Stimulated activated CD4-positive, alpha-beta T cell treated with anti-CD3 and anti-CD28 coated beads, Interleukin-2, amount 100 ng/mL, for 48 hours (primary cell): ENCODE data around the gene CTSH.
"Not testable (repeated sequence)": the region's sequence is repeated elsewhere in the genome, so short reads cannot be mapped to it uniquely, and the experiment has no call there.

Experiments
- DNase-seq, 2 donors: peaks; one replicate each; pipeline ENCODE4 v3.0.0-alpha.2; 2020

The CTSH gene

GRCh38 chr15:78921517-78921916 lies 23.3 kb downstream of the CTSH start:
- no peak for DNase-seq

- no peak for DNase-seq
These were observed 27.0 kb downstream of the CTSH start for GRCh38 chr15:78917888-78918287.

- no peak for DNase-seq
These were observed 28.8 kb downstream of the CTSH start for GRCh38 chr15:78916088-78916487.

GRCh38 chr15:78915341-78916087 lies 29.3 kb downstream of the CTSH start:
- DNase-seq: no peak

GRCh38 chr15:78914027-78914764 lies 30.6 kb downstream of the CTSH start:
- DNase-seq: no peak

GRCh38 chr15:78913012-78913411 lies 31.8 kb downstream of the CTSH start:
- no peak for DNase-seq

- no peak for DNase-seq
These were observed 32.5 kb downstream of the CTSH start for GRCh38 chr15:78912316-78912715.

GRCh38 chr15:78910271-78910670 lies 34.6 kb downstream of the CTSH start:
- no peak for DNase-seq

- peak; percentile 21 to 27 for DNase-seq
These were observed 35.0 kb downstream of the CTSH start for GRCh38 chr15:78909791-78910228.

- no peak for DNase-seq
These were observed 35.6 kb downstream of the CTSH start for GRCh38 chr15:78909160-78909695.

- DNase-seq: no peak
These were observed 37.3 kb downstream of the CTSH start for GRCh38 chr15:78907577-78907976.

- no peak for DNase-seq
These were observed 38.6 kb downstream of the CTSH start for GRCh38 chr15:78906316-78906620.

GRCh38 chr15:78904599-78905358 lies 40.1 kb downstream of the CTSH start:
- no peak for DNase-seq

GRCh38 chr15:78902281-78903032 lies 42.4 kb downstream of the CTSH start:
- not testable (repeated sequence) for DNase-seq

- not testable (repeated sequence) for DNase-seq
These were observed 43.9 kb downstream of the CTSH start for GRCh38 chr15:78900819-78901533.

- no peak for DNase-seq
These were observed 46.3 kb downstream of the CTSH start for GRCh38 chr15:78898540-78898939.

GRCh38 chr15:78895471-78895870 lies 49.4 kb downstream of the CTSH start:
- DNase-seq: no peak

GRCh38 chr15:78893538-78893937 lies 51.3 kb downstream of the CTSH start:
- DNase-seq: no peak

GRCh38 chr15:78889000-78889399 lies 55.8 kb downstream of the CTSH start:
- no peak for DNase-seq

GRCh38 chr15:78881681-78882080 lies 63.2 kb downstream of the CTSH start:
- DNase-seq: no peak

- DNase-seq: no peak
These were observed 64.0 kb downstream of the CTSH start for GRCh38 chr15:78880813-78881212.

- no peak for DNase-seq
These were observed 64.7 kb downstream of the CTSH start for GRCh38 chr15:78880242-78880533.
